DMS 273 (cell line): ENCODE data around the gene ZNF683.
A peak's percentile ranks its signal among the peaks of the same experiment; 100 is the strongest.
"Not testable (repeated sequence)": the region's sequence is repeated elsewhere in the genome, so short reads cannot be mapped to it uniquely, and the experiment has no call there.

Experiments used
- DNase-seq: peaks from one replicate; lab custom pipeline; 2025; ENCODE audit not compliant: unreplicated experiment; lab: John Stamatoyannopoulos, UW

Gene ZNF683

DNA sequence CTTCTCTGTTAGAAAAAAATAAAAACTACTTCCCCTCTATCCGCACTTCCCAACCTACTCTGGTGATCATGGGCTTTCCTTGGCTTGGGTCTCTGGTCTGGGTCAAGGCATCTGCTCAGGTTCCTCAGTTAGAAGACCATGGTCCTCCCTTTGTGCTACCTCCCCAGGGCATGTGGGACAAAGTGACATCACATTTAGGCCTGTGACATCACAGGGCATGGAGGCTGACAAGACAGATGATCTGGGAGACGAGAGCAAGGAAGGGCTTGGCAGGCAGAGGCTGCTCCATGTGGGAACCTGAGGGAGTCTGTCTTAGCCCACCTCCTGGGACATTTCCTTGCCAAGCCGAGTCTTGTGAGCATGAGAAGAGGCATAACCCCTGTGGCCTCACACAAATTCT is at the start of gene ZNF683:
ZNF683 (minus strand) TSS at position 140 of the 400 bp plus-strand sequence. CDS start 4,179 bp downstream, outside the sequence.
- DNase-seq: not testable (repeated sequence)

DNA sequence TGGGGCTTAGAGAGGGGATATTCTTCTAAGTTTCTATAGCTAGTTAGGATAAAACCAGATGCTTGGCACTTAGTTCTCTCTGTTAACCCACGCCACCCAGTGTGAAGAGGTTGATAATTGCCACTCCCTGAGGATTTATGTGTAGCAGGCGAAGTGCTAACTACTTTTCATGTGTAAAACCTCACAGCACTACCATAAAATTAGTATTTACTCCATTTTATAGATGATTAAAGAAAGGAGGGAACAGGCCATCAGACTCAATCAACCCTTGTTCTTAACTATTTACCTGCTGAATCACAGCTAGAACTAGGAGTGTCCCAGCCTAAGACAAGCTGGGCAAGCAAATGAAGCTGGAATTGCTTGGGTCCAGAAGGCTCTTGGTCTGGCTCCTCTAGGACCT is 46.9 kb upstream of the ZNF683 start:
- DNase-seq: no peak

DNA sequence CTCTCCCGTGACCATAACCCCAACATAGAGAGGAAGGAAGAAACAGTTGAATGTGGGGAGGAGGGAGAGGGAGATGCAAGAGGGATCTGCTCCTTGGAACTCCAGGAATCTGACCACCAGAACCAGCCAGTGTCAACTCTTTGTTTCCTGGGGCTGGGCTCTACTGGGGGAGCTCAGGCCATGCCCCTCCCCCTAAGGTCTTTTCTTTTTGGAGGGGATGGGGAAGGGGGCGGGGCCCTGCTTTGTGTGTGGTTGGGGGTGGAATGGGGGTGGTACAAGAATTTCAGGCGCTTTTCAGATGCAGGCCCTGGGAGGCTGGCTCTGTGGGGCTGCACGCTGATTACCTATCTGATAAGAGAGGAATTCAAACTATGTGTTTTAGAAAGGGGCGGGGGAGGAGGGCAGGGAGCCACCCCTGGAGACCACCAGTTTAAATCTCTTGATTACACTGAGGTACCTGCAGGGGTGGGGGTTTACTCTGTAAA is 46.4 kb upstream of the ZNF683 start:
- DNase-seq: no peak

DNA sequence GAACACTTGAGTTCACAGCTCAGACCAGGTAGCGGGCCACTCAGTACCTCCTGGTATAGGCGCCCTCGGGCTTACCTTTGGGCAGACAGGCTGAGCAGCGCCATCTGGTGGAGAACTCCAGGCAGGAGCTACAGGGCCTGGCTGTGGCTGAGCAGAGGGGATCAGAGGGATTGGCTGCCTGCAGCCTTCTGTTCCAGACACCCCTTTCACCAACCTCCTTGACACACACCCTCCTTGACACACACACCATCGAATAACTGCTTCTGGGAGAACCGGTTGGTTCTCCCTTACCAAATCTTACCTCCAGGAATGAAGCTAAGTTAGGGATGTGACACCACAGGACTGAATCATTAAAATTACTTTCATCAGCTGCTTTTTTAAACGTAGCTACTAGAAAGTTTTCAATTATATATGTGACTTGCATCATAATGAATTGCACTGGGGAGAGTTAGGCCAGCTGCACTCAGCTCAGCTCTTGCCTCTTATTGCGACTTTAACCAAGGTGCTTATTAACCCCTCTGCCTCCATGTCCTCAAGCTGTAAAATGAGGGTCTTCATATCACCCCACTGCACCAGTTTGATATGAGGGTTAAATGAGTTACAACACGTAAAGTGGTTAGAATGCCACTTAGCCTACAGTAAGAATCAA is 44.7 kb upstream of the ZNF683 start:
- peak; percentile 86 for DNase-seq

DNA sequence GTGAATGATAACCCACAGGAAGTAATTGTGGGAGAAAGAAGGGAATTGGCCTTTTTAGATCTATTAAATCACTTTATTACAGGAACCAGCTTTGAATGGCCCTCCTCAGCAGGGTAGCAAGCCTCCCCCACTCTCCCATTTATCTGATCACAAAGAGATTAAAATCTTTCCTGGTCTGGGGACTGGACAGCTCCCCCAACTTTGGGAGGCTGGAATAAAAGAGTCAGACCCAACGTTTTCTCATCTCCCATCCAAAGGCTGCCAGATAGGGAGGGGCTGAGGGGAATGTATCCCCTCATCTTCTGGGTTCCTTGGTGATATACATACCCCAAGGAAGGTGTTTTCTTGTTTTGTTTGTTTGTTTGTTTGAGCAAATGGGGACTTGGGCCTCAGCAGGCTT is 40.5 kb upstream of the ZNF683 start:
- no peak for DNase-seq

DNA sequence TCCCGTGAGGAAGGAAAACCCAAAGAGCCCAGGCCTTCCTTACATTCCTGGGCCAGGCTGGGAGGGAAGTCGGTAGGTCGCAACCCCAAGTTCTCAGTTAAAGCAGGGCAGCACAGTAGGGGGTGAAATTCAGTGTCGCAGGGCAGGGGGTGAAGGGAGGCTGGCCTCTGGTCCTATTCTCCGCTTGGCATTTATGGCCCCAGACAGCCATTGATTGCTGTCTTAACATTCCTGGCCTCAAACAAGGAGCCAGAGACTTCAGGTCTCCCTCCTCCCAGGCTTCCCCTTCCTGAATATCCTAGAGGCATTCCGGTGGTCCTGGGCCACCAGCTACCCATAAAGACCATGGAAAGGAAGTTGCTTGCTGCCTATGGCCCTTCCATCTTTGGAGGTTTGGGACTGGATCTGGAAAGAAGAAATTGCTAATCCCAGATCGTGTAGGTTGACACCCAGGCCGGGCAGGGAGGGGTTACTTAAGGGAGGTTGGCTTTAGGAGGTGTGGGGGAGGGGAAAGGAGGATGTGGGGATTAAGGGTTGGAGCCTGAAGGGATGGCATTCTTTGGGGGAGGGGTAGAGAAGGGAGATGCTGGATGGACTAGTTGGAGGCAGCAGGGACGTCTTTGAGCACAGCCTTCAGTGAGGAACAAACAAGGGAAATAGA is 39.8 kb upstream of the ZNF683 start:
- DNase-seq: no peak

DNA sequence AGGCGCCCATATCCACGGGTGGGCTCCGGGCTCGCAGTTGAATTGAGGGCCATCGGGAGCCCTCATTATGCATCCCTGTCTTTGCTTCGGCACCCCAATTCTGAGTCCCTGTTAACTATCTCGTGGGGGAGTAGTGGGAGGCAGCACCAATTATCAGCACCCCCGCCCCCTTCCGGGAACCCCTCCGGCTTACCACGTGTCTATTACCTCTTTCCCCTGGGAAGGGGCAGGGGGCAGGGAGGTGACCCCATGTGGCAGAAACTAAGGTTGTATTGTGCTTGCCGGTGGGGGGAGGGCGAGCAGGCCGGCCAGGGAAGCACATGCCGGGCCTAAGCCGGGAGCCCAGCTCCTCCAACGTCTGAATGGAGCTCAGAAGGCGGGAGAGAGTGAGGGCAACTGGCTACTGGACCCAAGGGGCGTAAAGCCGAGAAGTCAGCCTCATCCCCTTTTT is 39.1 kb upstream of the ZNF683 start:
- no peak for DNase-seq

DNA sequence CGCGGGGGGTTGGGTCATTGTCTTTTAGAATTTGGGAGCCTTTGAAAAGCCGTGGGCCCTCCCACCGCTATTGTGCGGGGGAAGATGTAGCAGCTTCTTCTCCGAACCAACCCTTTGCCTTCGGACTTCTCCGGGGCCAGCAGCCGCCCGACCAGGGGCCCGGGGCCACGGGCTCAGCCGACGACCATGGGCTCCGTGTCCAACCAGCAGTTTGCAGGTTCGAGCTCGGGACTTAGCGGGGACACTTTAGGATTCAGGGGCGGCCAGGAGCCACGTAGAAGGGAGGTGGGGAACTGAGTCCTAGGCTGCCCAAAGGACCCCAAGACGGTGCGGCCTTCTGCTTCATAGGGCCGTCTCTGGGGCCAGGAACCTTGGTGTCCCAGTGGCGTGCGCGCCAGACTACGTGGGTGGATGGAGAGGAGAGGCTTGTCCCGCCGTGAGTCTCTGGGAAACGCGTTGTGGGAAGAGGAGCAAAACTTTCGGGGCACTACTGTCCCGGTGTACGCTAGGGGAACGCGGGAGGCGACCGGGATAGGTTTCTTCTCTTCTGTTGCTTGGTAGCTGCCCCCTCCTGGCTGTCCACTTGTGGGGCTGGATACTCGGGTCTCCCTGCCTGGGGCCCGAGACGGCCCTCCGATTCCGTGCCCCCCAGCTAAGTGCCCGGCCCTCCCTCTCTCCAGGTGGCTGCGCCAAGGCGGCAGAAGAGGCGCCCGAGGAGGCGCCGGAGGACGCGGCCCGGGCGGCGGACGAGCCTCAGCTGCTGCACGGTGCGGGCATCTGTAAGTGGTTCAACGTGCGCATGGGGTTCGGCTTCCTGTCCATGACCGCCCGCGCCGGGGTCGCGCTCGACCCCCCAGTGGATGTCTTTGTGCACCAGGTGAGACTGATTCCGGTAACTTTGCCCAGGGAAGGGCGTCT is 38.4 kb upstream of the ZNF683 start, which contains the start of gene LIN28A:
LIN28A (plus strand) TSS at position 112 of the 918 bp plus-strand sequence; CDS start at position 187, 75 bp downstream.
- peak; percentile 35 for DNase-seq

DNA sequence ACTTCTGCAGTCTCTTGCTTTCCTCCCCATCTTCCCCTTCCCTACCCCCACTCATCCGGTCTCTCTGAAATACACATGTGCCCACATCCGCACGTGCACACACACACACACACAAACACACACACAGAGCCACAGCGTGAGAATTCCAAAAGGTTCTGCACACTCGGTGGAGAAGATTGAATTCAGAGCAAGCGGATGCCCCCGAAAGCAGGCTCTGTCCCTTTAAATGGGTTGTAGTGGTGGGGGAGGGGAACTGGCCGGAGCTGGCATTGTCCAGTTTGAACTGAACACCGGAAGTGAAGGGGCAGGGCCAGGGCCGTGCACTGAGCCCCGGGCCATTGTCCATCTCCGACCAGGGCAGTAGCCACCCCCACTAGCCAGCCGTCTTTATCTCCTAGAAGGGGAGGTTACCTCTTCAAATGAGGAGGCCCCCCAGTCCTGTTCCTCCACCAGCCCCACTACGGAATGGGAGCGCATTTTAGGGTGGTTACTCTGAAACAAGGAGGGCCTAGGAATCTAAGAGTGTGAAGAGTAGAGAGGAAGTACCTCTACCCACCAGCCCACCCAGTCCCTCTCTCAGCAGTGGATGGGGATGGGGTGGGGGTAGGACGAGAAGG is 36.7 kb upstream of the ZNF683 start:
- no peak for DNase-seq

DNA sequence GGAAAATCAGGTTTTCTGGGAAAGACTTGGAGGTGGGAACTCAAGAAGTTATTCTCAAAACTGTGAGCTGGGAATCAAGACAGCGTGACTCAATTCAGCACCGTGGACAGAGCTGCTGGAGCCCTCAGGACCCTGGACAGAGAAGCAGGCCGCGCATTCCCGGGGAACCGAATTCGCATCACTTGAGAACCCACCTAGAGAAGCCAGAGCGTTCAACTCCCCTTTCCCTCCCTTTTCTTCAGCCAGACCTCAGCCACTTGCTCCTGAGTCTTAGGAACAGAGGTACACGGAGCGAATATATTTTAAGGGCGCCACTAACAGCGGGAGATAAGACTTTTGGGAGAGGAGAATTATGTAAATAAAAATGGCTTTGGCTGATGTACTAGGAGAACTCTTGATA is 36.1 kb upstream of the ZNF683 start:
- peak; percentile 43 for DNase-seq

DNA sequence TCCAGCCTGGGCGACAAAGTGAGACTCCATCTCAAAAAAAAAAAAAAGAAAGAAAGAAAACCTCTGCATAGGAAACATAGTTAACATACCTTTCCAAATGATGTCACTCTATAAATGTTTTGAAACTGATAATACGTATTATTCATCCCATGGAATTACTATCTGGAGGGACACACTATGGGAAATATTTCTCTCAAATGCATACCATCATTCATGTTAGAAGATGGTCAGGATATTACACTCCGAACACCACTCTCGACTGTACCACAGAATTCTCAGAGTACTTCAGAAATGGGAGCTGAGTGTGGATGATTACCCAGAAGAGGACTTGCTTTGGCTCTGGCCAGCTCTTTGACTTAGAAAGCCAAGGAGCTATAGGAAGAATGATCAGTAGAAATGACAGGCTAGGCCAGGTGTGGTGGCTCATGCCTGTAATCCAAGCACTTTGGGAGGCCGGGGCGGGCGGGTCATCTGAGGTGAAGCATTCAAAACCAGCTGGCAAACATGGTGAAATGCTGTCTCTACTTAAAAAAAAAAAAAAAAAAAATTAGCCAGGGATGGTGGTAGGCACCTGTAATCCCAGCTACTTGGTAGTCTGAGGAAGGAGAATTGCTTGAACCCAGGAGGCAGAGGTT is 32.8 kb upstream of the ZNF683 start:
- DNase-seq: peak; percentile 27

DNA sequence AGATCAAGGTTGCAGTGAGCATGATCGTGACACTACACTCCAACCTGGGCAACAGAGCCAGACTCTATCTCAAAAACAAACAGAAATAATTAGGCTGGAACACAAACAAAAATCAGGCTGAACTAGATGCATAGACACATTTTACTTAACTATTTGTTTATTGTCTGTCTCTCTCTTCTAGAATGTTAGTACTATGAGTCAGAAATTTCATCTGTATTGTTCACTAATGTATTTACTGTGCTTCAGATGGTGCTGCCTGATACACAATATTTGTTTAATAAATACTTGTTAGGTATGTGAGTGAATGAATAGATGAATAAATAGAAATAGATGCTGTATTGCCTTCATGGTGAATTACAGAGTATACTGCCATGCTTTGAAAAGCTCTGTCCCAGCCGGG is 32.1 kb upstream of the ZNF683 start:
- no peak for DNase-seq

DNA sequence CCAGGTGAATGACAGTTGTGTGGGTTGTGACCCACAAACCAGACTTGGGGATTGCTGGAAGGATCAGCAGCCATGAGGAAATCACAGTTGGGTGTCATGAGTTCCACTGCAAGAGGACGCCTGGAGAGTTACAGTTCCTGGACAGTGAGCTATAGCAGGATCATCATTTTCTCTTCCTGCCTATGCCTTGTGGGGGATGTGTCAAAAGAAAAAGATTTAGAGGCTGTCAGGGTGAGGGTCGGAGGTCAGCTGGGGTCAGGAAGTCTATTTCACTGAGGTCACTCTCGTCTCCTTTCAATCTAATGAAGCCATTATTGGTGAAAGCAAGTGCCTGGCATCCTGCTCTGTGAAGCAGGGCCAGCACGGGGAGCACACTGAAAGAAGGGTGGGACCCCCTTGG is 31.1 kb upstream of the ZNF683 start:
- no peak for DNase-seq

DNA sequence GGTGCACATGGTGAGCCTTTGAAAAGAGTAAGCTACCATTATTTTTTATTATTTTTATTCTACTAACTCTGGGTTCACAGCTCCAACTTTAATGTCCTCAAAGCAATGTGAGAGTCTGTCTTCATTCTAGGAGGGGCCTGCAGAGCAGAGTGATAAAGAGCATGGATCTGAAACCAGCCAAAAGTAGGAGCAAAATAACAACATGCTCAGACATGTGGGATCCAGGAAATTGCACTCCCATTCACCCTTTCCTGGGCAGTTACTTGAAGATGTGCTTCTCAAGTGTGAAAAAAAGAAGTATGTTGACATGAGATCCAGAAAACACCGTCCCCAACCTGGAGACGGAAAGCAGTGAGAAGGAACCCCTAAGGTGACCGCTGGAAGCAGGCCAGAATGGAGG is 29.3 kb upstream of the ZNF683 start:
- DNase-seq: no peak

DNA sequence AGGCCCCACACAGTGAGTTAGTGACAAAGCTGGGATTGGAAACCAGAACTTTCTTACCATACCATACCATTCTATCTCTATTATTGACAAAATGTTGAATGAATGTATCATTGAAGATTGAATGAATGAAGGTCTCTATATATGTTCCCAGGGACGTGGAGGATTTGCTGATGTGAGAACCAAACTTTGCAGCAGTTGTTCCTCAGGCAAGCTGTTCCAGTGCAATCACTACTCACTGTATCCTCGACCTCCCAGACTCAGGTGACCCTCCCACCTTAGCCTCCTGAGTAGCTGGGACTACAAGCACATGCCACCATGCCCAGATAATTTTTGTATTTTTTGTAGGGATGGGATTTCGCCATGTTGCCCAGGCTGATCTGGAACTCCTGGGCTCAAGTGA is 26.5 kb upstream of the ZNF683 start:
- DNase-seq: no peak

DNA sequence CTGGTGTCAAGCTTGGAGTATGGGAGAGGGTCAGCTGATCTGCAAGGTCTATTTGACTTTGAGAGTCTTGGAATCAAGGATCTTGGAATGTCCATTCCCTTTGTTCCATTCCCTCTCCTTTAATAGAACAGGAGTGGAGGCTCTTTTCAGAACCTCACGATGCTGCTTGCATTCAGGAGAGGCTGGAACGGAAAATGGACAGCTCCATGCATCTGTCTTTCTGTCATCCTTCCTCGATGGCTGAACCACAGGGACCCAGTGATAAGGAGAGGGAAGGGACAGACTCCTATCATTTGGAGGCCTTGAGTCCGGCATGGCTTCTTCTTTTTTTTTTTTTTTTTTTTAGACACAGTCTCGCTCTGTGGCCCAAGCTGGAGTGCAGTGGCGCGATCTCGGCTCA is 23.2 kb upstream of the ZNF683 start:
- no peak for DNase-seq

DNA sequence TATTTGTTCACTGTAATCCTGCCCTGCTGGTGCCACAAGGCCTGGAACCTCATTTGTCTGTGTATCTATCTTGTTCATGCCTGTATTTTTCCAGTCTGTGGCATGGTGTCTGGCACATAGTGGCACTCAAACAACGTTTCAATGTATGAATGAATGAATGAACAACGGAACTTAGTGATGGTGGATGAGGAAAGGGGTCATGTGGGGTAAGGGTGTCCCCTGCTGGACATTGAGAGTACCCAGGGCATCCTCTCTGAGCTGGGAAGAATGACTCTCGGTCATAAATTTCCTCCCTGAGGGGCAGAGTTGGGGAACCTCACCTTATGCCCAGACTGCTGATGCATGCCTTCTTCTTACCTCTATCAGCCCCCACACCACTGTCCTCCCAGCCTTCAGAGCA is 18.9 kb upstream of the ZNF683 start:
- peak; percentile 69 for DNase-seq

DNA sequence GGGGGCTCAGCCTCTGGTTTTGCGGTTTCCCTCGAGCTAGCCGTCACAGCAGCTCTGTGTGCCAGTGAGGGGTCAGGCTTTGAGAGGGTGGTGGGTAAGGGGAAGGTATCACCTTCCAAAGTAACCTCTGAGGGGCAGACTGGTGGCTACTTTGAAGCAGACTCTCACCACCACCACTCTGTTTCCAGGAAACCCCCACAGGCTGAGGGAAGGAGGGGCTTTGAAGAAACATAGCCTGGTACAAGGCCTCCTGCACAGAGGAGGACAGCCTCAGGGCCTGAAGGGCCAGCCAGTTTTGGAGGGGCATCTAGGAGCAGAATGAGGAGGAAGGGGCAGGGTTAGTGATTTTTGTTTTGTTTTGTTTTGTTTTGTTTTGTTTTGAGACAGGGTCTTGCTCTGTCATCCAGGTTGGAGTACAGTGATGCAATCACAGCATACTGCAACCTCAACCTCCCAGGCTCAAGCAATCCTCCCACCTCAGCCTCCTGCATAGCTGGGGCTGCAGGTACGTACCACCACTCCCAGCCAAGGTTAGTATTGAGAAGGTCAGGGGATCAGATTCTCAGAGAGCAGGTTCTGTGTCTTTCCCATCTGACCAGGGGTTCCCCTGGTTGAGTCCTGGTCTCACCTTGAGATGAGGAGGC is 17.2 kb upstream of the ZNF683 start:
- DNase-seq: no peak

DNA sequence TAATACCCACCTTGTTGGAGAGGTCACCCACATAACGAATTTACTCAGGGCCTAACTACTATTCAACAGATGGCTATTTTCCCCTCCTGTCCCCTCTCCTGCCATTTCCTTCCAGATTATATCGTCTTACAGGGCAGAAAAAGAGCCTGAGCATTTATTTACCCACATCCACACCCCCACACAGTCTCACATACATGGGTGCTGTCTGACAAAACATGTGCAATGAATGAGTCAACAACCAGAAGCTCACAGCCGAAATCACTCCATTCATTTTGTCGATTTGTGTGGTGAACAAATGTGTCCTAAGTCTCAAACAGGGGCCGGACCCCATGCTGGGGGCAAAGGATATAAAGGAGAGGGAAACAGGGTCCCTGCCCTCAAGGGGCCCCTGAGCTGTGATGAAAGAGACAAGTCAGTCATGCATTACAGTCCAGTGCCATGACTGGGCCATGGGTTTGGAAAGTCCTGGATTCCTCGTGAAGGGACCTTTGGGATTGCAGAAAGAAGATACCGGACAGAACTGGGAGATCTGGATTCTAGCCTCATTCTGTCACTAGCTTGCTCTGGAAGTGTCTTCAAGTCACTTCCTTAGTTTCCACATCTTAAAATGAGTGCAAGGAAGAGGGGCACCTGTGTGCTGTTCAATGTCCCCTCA is 16.4 kb upstream of the ZNF683 start:
- no peak for DNase-seq

DNA sequence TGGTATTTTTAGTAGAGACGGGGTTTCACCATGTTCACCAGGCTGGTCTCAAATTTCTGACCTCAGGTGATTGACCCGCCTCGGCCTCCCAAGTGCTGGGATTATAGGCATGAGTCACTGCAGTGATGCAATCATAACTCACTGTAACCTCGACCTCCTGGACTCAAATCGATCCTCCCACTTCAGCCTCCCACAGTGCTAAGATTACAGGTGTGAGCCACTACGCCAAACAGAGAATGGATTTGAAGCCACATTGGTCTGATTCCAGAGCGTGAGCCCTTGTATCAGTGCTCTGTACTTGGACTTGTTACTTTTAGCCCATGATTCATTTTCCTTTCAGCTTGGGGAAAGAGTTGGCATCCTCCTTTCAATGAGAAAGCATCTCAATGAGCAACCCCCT is 14.9 kb upstream of the ZNF683 start:
- DNase-seq: no peak
